HEK293T (cell line): Measurements from ENCODE around the gene PSMD14.
"Not testable (repeated sequence)": the region's sequence is repeated elsewhere in the genome, so short reads cannot be mapped to it uniquely, and the experiment has no call there.

Experiments
- ARNT ChIP-seq: fragments of 450-650 bp; IDR thresholded peaks from 2 replicates; pipeline ENCODE4 v1.6.1; 2017; ENCODE audit warnings: mild to moderate bottlenecking
- CTBP1 ChIP-seq: fragments of 450-650 bp; IDR thresholded peaks from 2 replicates; pipeline ENCODE4 v1.6.1; 2016; ENCODE audit warnings: borderline replicate concordance
- ELF4 ChIP-seq: fragments of 450-650 bp; IDR thresholded peaks from 2 replicates; pipeline ENCODE4 v1.6.1; 2017; ENCODE audit warnings: antibody characterized with exemption
- FOXA1 ChIP-seq: fragments of 450-650 bp; IDR thresholded peaks from 2 replicates; pipeline ENCODE4 v1.6.1; 2016; ENCODE audit warnings: mild to moderate bottlenecking
- FOXK2 ChIP-seq: fragments of 450-650 bp; IDR thresholded peaks from 2 replicates; pipeline ENCODE4 v1.6.1; 2016; ENCODE audit warnings: mild to moderate bottlenecking
- FOXM1 ChIP-seq: fragments of 450-650 bp; IDR thresholded peaks from 2 replicates; pipeline ENCODE4 v1.6.1; 2017; ENCODE audit warnings: mild to moderate bottlenecking, borderline replicate concordance
- PKNOX1 ChIP-seq: fragments of 450-650 bp; IDR thresholded peaks from 2 replicates; pipeline ENCODE4 v1.6.1; 2016
- SP1 ChIP-seq: fragments of 450-650 bp; IDR thresholded peaks from 2 replicates; pipeline ENCODE4 v1.6.1; 2017
- SUZ12 ChIP-seq: fragments of 450-650 bp; IDR thresholded peaks from 2 replicates; pipeline ENCODE4 v1.6.1; 2016; ENCODE audit warnings: mild to moderate bottlenecking
- TARDBP ChIP-seq: fragments of 450-650 bp; IDR thresholded peaks from 2 replicates; pipeline ENCODE4 v1.6.1; 2016
- ZNF384 ChIP-seq: fragments of 450-650 bp; IDR thresholded peaks from 2 replicates; pipeline ENCODE4 v1.6.1; 2016

- not testable (repeated sequence) for TF ChIP-seq SP1, ELF4, ZNF384, TARDBP, ARNT, FOXM1, PKNOX1, FOXK2, FOXA1, SUZ12, CTBP1
Measured at GRCh38 chr2:161279230-161279815, 28.9 kb upstream of the PSMD14 start.
